ENCODE measurements around the gene PALD1. TPM values are rescaled to one million over a fixed set of nuclear protein-coding genes. Genes with fewer than 3 reads are reported as not detected.
"Not testable (repeated sequence)": the region's sequence is repeated elsewhere in the genome, so short reads cannot be mapped to it uniquely, and the experiment has no call there.

PALD1 gene
- total and polyA plus RNA-seq, 2 of the 13 experiments (the other 11 are each of a cell fraction or from before 2014, with no cell fraction given): 0.07 to 0.09 TPM

GRCh38 chr10:70613941-70614340, 135.4 kb downstream of the PALD1 start:
- FAIRE-seq: no peak
- WGBS (ENCODE audit: low lambda C conversion rate): 17% methylated on average over 2 of the region's 2 CpGs
- in situ Hi-C loops (cut with HindIII; ENCODE audit: extremely low pct_ligation_motif_present, low pct_unique_long_range_greater_than_20kb): no loop called here
- H3K27me3 ChIP-seq (ENCODE audit: control insufficient read depth in 1 of 2, insufficient read depth in 2 of 2, low read length in 2 of 2): 0 out of 5 replicates have a peak, but pooled peaks cover 0 to 3% of the 10 kb centered on the region in 2 experiments
- no peaks in the 10 kb centered on the region for H4K20me1 ChIP-seq (ENCODE audit: insufficient read depth, low read length)
- ChIA-PET CTCF (ENCODE audit: low intra/inter-chr PET ratio, low total read pairs) (no interaction called here), POLR2A (no interaction called here)
- H3K4me1 ChIP-seq (ENCODE audit: insufficient read depth, low read length): no peaks in the 10 kb centered on the region
- no peak overlapping the region for H3K4me2 ChIP-seq (ENCODE audit: low read depth, low read length)
- no peak overlapping the region for H3K9ac ChIP-seq (ENCODE audit: insufficient read depth, low read depth, low read length)
- no TSS peak for BruUV-seq (replicated peaks)
- no peak for ATAC-seq
- intact Hi-C loops (cut with micrococcal nuclease; ENCODE audit: unreplicated experiment): no loop called here
- no peaks in the 10 kb centered on the region for H3K36me3 ChIP-seq (replicated peaks in 1 of 2; ENCODE audit: control insufficient read depth in 1 of 2, insufficient read depth in 2 of 2, low read length in 2 of 2)
- no peaks in the 10 kb centered on the region for H3K79me2 ChIP-seq (ENCODE audit: insufficient read depth, low read length)
- H3K9me3 ChIP-seq (ENCODE audit: low read length): no peaks in the 10 kb centered on the region
- no peak overlapping the region for H2AFZ ChIP-seq (ENCODE audit: low read length)
- H3K27ac ChIP-seq (ENCODE audit: extremely low read length, insufficient read depth, low read length): no peak overlapping the region
- TF ChIP-seq TERF1 (CRISPR knock-in tag; IDR thresholded peaks at IDR 0.05) (no peak), NFIC (IDR thresholded peaks at IDR 0.05; ENCODE audit: low read length) (no peak), ZSCAN12 (CRISPR knock-in tag; IDR thresholded peaks at IDR 0.05) (no peak), ATM (IDR thresholded peaks at IDR 0.05; ENCODE audit: borderline replicate concordance) (no peak), TARDBP (CRISPR knock-in tag; IDR thresholded peaks at IDR 0.05) (no peak), ZNF556 (CRISPR knock-in tag; IDR thresholded peaks at IDR 0.05; ENCODE audit: borderline replicate concordance) (no peak)
- DNase-seq (ENCODE audit: low spot score): no peak
- no peak overlapping the region for H3K4me3 ChIP-seq (replicated peaks in 1 of 3; ENCODE audit: insufficient read depth in 1 of 3, low read depth in 2 of 3, low read length in 3 of 3)

GRCh38 chr10:70614364-70614763, 135.8 kb downstream of the PALD1 start:
- H3K27ac ChIP-seq (ENCODE audit: extremely low read length, insufficient read depth, low read length); H3K79me2 ChIP-seq (ENCODE audit: insufficient read depth, low read length); H2AFZ ChIP-seq (ENCODE audit: low read length); FAIRE-seq; POLR2A ChIA-PET; H3K27me3 ChIP-seq (ENCODE audit: control insufficient read depth in 1 of 2, insufficient read depth in 2 of 2, low read length in 2 of 2); H3K9me3 ChIP-seq (ENCODE audit: low read length); H3K9ac ChIP-seq (ENCODE audit: insufficient read depth, low read depth, low read length); in situ Hi-C loops (cut with HindIII; ENCODE audit: extremely low pct_ligation_motif_present, low pct_unique_long_range_greater_than_20kb); BruUV-seq (replicated peaks); H3K4me1 ChIP-seq (ENCODE audit: insufficient read depth, low read length); H3K4me2 ChIP-seq (ENCODE audit: low read depth, low read length); DNase-seq (ENCODE audit: low spot score); H4K20me1 ChIP-seq (ENCODE audit: insufficient read depth, low read length); H3K4me3 ChIP-seq (replicated peaks in 1 of 3; ENCODE audit: insufficient read depth in 1 of 3, low read depth in 2 of 3, low read length in 3 of 3); CTCF ChIA-PET (ENCODE audit: low intra/inter-chr PET ratio, low total read pairs); H3K36me3 ChIP-seq (replicated peaks in 1 of 2; ENCODE audit: control insufficient read depth in 1 of 2, insufficient read depth in 2 of 2, low read length in 2 of 2); ATAC-seq; intact Hi-C loops (cut with micrococcal nuclease; ENCODE audit: unreplicated experiment): not testable (repeated sequence)
- 15% methylated on average over 3 of the region's 3 CpGs for WGBS (ENCODE audit: low lambda C conversion rate)

Data from HepG2 (cell line).